Smooth muscle cell (in vitro differentiated cells): ENCODE measurements around the gene CNTNAP2. TPM values are rescaled to one million over a fixed set of nuclear protein-coding genes. Genes with fewer than 3 reads are reported as not detected.
A peak's percentile ranks its signal among the peaks of the same experiment; 100 is the strongest.

Source experiments
- DNase-seq: peaks from one replicate; lab custom pipeline; 2025; ENCODE audit not compliant: unreplicated experiment; lab: John Stamatoyannopoulos, UW
- H2AFZ ChIP-seq: fragments of 200-600 bp; sonication (generic); 2 replicates; pipeline ENCODE4 v1.6.0; 2016; ENCODE audit warnings: antibody characterized with exemption, low read depth, mild to moderate bottlenecking
- H3F3A ChIP-seq: fragments of 200-600 bp; sonication (generic); 2 replicates; pipeline ENCODE4 v1.6.0; 2017; ENCODE audit warnings: antibody characterized with exemption, low read depth
- H3K27ac ChIP-seq: fragments of 200-600 bp; sonication (generic); 2 replicates; pipeline ENCODE4 v1.5.1; 2016; ENCODE audit warnings: low read depth, mild to moderate bottlenecking
- H3K27me3 ChIP-seq: fragments of 200-600 bp; sonication (generic); 2 replicates; pipeline ENCODE4 v1.6.1; 2016; ENCODE audit warnings: low read depth, mild to moderate bottlenecking
- H3K36me3 ChIP-seq: fragments of 200-600 bp; sonication (generic); 2 replicates; pipeline ENCODE4 v1.5.1; 2016; ENCODE audit warnings: low read depth
- H3K4me1 ChIP-seq: fragments of 200-600 bp; sonication (generic); 2 replicates; pipeline ENCODE4 v1.5.1; 2016; ENCODE audit warnings: low read depth
- H3K4me2 ChIP-seq: fragments of 200-600 bp; sonication (generic); 2 replicates; pipeline ENCODE4 v1.6.0; 2016; ENCODE audit warnings: mild to moderate bottlenecking
- H3K4me3 ChIP-seq: fragments of 200-600 bp; sonication (generic); 2 replicates; pipeline ENCODE4 v1.5.1; 2016; ENCODE audit warnings: mild to moderate bottlenecking
- H3K79me2 ChIP-seq: fragments of 200-600 bp; sonication (generic); 2 replicates; pipeline ENCODE4 v1.6.0; 2016; ENCODE audit warnings: low read depth, mild to moderate bottlenecking
- H3K9ac ChIP-seq: fragments of 200-600 bp; sonication (generic); 2 replicates; pipeline ENCODE4 v1.6.0; 2016; ENCODE audit warnings: low read depth
- H3K9me3 ChIP-seq: fragments of 200-600 bp; sonication (generic); replicated peaks from 2 replicates; pipeline ENCODE4 v1.5.1; 2016; ENCODE audit warnings: low read depth
- H4K20me1 ChIP-seq: fragments of 200-600 bp; sonication (generic); 2 replicates; pipeline ENCODE4 v1.6.0; 2016; ENCODE audit warnings: low read depth
- WGBS: methylation state at CpG from one replicate; pipeline ENCODE4 v1.1.7; 2016; ENCODE audit warnings: low lambda C conversion rate; 5-methylcytosine and 5-hydroxymethylcytosine counted together
- polyA plus RNA-seq: library from polyadenylated mRNA; unstranded; fragments of >200 nt; fragmentation: Nextera tagmentation; extraction: Ambion mirVana; gene quantifications from 2 replicates; pipeline ENCODE4 v1.2.1, GENCODE V29; 2016
- total RNA-seq: library from RNA; depleted of rRNA; stranded (reverse); fragments of >200 nt; gene quantifications from 2 replicates; pipeline ENCODE4 v1.2.3, GENCODE V29; 2014
- TF ChIP-seq, protein P1 (sequence below): fragments of 200-600 bp; sonication (generic); IDR thresholded peaks from 2 replicates; pipeline ENCODE4 v1.5.1; 2017; ENCODE audit warnings: borderline replicate concordance, mild to moderate bottlenecking, antibody characterized with exemption; ENCODE audit not compliant: insufficient read depth, poor library complexity, severe bottlenecking

CNTNAP2 gene
- total and polyA plus RNA-seq, 2 experiments from 2014 or later: 1.7 to 9.0 TPM

DNA sequence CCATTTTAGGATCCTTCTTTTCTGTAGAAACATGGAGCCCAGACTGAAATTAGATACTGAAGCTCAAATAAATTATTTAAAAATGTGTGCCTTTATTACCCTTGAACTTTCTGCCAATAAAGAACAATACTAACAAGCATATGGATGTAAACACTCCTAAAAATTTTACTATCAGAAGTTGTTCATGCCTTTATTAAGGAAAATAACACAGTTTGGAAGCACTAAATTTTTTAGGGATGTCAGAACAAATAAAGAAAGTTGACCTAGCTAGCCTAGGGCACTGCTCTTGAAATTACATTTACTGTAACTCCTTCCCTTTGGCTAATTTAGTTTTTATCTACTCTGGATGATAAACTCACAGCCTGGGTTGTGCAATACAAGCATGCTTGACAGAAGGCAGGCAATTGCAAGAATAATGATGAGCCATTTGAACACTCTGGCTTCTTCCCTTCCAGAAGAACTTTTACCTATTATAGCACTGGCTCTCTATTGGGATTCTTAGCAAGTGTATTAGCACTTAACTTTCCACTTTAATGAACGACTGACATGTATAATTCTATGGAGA, 2122.2 kb downstream of the CNTNAP2 start:
- WGBS: 75% methylated on average over 1 of the region's 1 CpG

DNA sequence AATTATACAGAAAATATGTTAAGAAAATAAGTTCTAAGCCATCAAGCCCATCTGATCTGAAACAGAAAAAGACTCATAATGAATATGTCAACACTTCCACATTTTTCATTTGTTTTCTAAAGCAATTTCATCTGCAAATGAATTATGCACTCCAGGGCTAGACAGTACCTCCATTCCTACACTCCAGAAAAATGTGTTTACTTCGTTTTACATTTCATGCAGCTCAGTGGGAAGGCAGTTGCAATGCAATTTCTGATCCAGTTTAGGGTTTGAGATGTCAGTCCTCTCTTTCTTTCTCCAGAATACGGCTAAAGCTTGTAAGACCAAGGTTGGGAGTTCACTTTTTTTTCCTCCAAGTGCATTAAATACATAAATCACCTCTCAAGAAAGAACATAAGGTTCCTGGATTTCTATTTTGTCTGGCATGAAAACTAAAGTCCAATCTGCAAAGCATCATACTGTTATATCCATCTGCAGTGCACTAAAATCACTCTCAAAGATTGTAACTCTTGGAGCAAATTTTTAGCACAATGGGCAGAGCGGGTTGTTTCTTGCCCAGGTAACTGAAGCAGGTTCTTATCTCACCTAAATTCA, 2125.2 kb downstream of the CNTNAP2 start:
- no peaks in the 10 kb centered on the region for H3K27me3 ChIP-seq
- DNase-seq: no peak
- H3K9me3 ChIP-seq: no peaks in the 10 kb centered on the region
- no peak overlapping the region for H3K4me3 ChIP-seq
- H2AFZ ChIP-seq: peak overlapping the region; percentile 86
- no peaks in the 10 kb centered on the region for H3K36me3 ChIP-seq
- TF ChIP-seq, protein P1, sequence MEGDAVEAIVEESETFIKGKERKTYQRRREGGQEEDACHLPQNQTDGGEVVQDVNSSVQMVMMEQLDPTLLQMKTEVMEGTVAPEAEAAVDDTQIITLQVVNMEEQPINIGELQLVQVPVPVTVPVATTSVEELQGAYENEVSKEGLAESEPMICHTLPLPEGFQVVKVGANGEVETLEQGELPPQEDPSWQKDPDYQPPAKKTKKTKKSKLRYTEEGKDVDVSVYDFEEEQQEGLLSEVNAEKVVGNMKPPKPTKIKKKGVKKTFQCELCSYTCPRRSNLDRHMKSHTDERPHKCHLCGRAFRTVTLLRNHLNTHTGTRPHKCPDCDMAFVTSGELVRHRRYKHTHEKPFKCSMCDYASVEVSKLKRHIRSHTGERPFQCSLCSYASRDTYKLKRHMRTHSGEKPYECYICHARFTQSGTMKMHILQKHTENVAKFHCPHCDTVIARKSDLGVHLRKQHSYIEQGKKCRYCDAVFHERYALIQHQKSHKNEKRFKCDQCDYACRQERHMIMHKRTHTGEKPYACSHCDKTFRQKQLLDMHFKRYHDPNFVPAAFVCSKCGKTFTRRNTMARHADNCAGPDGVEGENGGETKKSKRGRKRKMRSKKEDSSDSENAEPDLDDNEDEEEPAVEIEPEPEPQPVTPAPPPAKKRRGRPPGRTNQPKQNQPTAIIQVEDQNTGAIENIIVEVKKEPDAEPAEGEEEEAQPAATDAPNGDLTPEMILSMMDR: no peak
- no peak overlapping the region for H3K9ac ChIP-seq
- WGBS: 62% methylated on average over 3 of the region's 3 CpGs
- peak overlapping the region; percentile 84 for H3K4me2 ChIP-seq
- no peaks in the 10 kb centered on the region for H3K4me1 ChIP-seq
- no peaks in the 10 kb centered on the region for H3F3A ChIP-seq
- H4K20me1 ChIP-seq: no peaks in the 10 kb centered on the region
- no peaks in the 10 kb centered on the region for H3K79me2 ChIP-seq
- no peak overlapping the region for H3K27ac ChIP-seq

More for the DNA sequence above, 2122.2 kb downstream of the CNTNAP2 start:
- Histone ChIP-seq H3K27me3 (no peaks in the 10 kb centered on the region), H3K4me3 (no peak overlapping the region), H3K9ac (no peak overlapping the region), H3K4me2 (peak overlapping the region; percentile 3), H3K4me1 (no peaks in the 10 kb centered on the region), H3K36me3 (no peaks in the 10 kb centered on the region), H3F3A (no peaks in the 10 kb centered on the region), H4K20me1 (no peaks in the 10 kb centered on the region), H2AFZ (peak overlapping the region; percentile 57), H3K9me3 (no peaks in the 10 kb centered on the region), H3K79me2 (no peaks in the 10 kb centered on the region), H3K27ac (no peak overlapping the region)
- TF ChIP-seq, protein P1: no peak
- DNase-seq: no peak

- Histone ChIP-seq H2AFZ (peak overlapping the region; percentile 86), H3K79me2 (no peaks in the 10 kb centered on the region), H3K4me1 (no peaks in the 10 kb centered on the region), H3K27ac (no peak overlapping the region), H3K4me2 (peak overlapping the region; percentile 84), H3K9ac (no peak overlapping the region), H3K4me3 (peak overlapping the region; percentile 44), H3K27me3 (no peaks in the 10 kb centered on the region), H3F3A (no peaks in the 10 kb centered on the region), H3K9me3 (no peaks in the 10 kb centered on the region), H4K20me1 (no peaks in the 10 kb centered on the region), H3K36me3 (no peaks in the 10 kb centered on the region)
- WGBS: 11% methylated on average over 17 of the region's 17 CpGs
- DNase-seq: no peak
- TF ChIP-seq, protein P1: peak; percentile 87
Measured at GRCh38 chr7:148242294-148242821, 2125.8 kb downstream of the CNTNAP2 start.
